Measurements from ENCODE around the gene BTG1.

The BTG1 gene, protein sequence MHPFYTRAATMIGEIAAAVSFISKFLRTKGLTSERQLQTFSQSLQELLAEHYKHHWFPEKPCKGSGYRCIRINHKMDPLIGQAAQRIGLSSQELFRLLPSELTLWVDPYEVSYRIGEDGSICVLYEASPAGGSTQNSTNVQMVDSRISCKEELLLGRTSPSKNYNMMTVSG

DNA sequence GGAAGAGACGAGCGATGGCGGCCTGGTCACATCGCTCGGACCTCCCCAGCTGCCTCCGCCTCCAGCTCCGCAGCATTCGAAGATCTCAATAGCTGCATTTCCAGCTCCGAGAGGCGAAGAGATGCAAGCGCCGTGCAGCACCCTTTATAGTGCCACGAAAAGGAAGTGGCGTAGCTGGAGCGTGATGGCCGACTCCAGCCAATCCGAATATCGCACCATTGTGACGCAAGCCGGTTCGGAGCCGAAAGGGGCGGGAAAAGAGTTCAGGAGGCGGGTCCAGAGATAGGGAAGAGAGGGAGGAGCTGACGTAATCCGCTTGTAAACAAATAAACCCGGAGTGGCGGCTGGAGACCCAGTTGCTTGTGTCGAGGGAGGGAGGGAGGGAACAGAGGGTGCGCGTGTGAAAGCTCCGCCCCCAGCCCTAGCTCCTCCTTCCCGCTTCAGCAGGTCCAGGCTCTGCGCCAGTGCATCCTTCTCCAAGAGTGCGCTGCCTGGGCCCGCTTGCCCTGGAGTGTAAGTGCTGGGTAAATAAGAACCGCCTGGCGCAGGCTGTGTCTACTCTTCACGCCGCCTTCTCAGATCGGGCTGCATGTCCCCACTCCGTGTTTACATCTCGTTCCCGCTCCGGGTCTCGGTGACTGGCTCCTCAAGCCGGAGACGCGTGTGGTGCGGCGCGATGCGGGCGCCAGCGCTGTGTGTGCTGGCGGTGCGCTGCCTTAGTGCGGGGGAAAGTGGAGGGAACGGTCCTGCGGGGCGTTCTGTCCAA, at the start of gene BTG1:
Gene BTG1 (minus strand): TSS at position 116 of the 766 bp plus-strand sequence. CDS start 311 bp downstream, outside the sequence.
- peak; percentile 99 for DNase-seq (ENCODE audit: low spot score)

DNA sequence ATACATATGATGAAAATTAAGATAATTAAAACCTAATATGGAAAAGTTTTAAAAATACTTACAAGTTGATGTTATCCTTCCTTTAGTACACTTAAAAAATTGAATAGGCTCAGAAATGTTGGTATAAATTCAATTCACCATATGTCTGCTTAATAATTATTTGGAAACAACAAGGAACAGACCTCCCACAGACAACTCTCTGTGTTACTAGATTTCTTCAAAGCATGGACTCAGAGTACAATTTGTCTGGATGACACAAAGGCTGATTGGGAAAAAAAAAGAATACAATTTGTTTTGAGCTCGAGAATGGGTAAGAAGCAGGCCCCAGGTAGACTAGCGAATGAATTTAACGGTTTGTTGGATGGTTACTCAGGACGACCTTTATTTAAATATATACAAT, 48.9 kb upstream of the BTG1 start:
- DNase-seq (ENCODE audit: low spot score), result no peak

DNA sequence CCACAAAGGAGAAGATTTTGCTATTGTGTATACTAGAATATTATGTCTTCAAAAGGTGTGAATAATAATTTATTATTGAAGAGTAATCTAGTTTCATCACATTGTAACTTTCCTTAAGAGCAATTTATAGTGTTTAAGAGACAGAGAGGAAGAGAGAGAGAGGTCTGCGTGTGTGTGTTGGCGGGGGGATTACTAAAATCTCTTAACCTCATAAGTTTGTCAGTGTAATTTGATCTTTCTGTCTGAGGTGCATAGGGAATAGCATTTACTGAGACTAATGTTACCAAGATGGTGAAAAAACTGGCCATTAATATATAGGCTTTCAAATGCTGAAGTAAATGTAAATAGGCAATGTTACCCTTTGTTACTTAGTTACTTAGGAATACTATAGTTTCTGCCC, 48.2 kb upstream of the BTG1 start:
- DNase-seq (ENCODE audit: low spot score), result no peak

DNA sequence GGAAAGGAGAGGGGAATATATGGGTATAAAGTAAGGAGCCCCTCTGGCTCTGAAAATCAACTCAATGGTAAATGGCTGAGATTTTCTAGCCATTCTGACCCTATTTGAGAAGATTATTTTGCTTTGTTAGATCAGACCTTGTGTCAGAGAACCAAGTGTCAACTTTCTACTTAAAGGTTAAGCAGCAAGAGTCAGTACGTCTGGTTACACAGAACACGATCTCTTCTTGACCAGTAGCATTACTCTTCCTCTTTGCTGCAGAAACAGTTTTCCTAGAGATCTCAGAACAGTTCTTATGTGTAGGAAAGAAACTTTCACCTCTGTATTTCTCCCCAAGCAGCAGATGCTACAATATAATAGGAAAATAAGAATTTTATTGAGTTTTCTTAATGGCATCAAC, 47.4 kb upstream of the BTG1 start:
- no peak for DNase-seq (ENCODE audit: low spot score)

DNA sequence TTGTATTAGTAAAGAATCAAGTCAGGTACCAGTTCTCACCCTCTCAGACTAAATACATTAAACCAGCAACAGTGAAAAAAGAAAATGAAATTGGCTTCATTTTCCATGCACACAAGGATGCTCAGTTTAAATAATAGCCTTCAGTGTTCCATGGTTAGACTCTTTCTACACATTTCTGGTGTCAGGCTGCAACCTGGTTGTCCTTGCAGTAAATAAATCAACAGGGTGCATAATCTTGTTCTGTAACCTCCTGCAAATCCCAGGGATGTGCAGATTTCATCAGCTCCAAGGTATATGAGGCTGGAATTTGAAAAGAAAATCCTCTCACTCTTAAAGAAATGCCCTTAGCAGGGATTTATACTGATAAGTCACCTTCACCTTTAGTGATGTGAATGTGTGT, 46.7 kb upstream of the BTG1 start:
- DNase-seq (ENCODE audit: low spot score), result no peak

DNA sequence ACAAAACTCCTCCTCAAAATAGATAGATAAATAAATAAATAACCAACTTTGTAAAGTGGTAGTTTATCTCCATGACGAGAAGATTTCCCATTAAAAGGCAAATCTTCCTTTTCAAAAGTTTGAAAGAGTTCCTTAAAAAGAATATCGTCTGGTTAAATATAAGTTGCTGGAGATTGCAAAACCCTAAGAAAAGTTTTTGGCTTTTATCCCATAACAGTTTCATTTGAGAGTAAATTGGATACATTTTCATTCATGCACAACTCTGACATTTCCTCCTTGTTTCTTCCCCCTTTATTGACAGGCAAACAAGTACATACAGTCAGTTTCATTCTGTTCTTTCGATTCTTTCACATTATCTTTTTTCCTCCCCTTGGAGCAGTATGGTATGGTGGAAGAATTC, 45.4 kb upstream of the BTG1 start:
- DNase-seq (ENCODE audit: low spot score), result no peak

DNA sequence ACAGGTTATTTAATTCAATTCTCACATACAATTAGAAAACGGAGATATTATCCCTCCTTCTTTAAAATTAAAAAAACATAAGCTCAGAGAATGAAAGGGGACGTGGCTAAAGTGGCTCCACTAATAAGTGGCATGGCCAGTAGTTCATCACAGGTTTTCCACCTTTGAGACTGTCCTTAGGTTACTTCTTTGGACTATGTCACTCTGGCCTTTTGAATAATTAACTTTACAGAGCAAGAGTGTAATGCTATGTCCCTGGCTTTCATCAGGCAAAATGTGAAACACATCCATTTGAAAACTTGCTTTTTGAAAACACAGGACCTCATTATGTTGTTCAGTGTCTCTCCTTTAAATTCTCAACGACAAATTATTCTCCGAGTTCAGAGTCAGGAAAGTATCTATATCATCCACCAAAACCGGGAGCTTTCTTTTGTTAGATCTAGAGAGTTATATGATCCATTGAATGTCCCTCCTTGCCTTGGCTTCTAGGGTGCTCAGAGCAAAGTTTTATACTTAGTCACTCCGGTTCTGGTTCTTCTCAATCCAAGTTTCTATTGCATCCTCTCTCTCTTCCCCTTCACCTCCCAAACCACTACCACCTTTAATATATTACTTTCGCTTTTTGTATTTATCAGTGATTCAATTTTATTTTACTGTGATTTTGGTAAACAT, 43.0 kb upstream of the BTG1 start:
- no peak for DNase-seq (ENCODE audit: low spot score)

DNA sequence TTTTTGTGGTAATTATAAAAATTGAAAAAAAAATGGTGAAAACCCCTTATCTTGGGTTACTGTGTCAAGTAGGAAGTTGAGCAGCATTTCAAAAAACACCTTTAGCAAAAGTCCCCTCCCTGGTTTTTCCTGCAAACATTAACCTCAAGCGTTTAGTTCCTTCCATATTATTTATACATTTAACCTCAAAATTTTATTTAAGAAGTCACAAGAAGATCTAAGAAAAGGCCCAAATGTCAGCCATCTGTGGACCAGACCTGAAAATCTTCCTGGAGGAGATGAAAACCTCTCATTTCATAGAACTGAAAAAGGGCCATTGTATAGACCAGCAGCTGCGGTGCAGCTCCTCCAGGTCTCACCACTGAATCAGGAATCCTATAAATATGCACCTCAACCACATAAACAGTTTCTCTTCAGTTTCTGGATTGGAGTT, 40.4 kb upstream of the BTG1 start:
- no peak for DNase-seq (ENCODE audit: low spot score)

DNA sequence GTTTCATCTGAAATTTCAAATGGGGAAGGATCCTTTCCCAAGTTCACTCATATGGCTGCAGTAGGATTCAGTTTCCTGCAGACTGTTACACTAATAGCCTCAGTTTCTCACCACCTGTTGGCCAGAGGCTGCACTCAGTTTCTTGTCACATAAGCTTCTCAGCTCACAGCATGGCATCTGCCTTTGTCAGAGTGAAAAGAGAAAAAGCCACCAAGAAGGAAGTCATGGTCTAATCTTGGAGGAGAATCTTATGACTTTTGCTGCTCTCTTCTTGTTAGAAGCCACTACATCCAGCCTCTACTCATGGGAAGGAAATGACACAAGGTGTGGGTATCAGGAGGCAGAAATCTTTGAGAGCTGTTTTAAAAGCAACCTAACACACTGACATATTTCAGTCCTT, 39.4 kb upstream of the BTG1 start:
- DNase-seq (ENCODE audit: low spot score), result no peak

DNA sequence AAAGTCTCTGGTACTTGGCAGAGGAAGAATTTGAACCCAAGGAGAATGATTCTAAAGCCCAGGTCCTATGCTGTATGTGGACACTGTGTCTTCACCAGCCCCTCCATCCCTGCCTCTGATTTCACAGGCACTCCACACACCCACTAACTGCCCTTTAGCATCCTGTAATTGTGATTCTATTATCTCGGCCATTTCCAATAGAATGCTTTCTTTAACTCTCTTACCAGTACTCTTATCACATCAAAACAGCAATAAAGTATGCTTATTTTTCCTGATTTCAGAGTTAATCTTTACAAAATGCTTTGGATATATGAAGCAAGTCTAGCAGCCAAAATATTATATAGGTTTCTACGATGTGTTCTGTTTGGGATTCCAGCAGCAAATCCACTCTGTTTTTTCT, 37.9 kb upstream of the BTG1 start:
- DNase-seq (ENCODE audit: low spot score), result no peak

DNA sequence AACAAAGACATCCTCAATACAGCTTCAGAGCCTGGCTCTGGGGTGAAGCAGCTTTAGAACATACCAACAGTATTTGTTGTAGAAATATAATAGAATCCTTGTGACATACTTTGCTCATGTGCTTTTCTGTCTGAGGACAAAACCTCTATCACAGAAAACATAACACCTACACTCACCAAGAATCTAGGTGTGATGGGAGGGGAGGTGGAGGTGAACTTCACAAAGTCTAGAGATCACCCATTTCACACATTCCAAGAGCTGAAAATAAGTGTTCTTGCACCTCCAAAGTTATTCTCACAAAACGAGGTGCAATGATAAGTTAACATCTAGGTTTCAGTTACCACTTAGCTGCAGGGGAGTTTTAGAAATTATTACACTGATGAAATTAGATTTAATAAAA, 32.7 kb upstream of the BTG1 start:
- no peak for DNase-seq (ENCODE audit: low spot score)

DNA sequence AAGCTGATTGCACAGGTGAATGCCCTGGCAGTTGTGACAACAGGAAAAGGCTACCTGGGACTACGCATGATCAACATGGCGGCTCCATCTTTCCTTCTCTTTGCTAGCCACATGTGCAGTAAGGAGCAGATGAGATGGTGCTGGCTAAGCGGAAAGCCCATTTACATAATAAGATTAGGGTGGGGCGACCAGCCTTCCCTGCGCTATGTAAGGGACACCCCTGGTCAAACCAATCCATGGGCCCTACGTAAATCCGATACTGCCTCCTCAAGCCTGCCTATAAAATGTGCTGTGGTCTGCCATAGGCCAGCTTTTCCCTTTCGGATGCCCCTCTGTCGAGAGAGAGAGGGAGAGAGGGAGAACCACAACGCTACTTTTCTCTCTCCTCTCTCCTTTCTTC, 31.0 kb upstream of the BTG1 start:
- DNase-seq (ENCODE audit: low spot score), result no peak

DNA sequence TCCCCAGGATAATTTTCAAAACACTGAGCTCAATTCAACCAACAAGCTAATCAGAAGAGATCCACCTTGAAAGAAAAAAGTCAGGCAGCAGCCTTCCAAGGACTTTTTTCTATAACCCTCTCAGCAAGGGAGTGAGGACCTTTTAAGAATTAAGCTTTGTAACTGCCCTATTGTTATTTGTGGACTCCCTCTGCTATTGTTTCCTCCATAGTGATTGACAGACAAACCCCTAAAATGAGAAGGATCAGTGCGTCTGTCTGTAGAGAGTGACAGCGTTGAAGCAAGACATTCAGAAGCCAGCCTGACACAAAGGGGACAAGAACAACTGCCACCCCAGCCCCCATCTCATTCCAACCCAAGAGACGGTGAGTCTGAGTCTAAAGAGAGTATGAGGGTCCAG, 30.3 kb upstream of the BTG1 start:
- DNase-seq (ENCODE audit: low spot score), result no peak

DNA sequence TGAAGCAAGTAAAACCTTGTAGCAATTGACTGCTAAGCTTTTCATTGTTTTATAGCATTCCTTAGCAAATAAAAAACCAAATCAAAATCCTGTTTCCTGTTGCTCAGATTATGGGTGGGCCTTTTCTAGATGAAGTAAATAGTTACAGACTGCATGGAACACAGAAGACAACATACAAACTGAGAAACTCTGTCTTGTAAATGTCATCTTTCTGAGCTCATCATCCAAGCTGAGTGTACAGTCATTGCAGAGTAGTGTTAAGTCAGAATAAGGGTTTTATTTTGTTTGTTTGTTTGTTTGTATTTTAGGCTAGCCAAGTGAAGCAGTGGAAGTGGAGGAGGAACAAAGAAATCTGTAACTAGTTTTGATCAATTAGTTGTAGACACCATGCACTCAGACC, 24.4 kb upstream of the BTG1 start:
- no peak for DNase-seq (ENCODE audit: low spot score)

DNA sequence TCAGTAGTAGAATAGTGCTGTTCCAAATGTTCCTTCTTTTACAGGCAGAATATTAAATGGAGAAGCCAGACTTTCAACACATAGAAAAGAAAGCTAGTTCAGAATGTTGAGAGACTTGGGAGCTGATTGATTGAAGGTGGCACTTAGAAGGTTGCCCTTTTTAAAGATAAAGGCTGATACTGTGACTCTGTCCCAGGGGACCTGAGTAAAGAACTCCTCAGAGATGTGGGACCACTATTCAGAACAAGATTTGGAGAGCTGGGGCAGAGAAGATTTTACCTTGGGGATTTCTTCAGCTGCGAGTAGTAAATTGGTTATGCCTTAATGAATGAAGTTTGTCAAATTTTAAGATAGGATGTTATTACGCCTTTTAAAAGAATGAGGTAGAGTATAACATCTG, 21.4 kb upstream of the BTG1 start:
- DNase-seq (ENCODE audit: low spot score), result no peak

DNA sequence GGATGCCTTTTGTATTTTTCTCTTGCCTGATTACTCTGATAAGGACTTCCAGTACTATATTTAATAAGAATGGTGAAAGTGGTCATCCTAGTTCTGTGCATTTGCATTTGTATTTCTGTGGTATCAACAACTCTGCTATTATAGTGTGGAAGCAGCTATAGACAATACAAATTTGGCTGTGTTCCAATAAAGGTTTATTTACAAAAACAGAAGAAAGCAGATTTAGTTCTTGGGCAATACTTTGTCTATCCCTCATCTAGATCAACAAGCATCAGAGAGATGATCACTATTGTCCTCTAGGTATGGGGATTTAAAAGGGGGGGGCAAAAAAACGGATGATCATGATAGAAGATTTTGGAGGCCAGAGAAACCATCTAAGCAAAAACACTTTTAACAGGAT, 19.1 kb upstream of the BTG1 start:
- DNase-seq (ENCODE audit: low spot score), result no peak

DNA sequence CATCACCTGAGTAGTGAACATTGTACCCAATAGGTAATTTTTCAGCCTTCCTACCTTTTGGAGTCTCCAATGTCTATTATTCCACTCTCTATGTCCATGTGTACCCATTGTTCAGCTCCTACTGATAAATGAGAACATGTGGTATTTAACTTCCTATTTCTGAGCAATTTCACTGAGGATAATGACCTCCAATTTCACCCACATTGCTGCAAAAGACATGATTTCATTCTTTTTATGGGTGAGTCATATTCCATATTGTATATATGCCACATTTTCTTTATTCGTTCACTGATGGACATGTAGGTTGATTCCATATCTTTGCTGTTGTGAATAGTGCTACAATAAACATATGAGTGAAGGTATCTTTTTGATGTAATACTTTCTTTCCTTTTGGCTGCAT, 16.4 kb upstream of the BTG1 start:
- DNase-seq (ENCODE audit: low spot score), result no peak

DNA sequence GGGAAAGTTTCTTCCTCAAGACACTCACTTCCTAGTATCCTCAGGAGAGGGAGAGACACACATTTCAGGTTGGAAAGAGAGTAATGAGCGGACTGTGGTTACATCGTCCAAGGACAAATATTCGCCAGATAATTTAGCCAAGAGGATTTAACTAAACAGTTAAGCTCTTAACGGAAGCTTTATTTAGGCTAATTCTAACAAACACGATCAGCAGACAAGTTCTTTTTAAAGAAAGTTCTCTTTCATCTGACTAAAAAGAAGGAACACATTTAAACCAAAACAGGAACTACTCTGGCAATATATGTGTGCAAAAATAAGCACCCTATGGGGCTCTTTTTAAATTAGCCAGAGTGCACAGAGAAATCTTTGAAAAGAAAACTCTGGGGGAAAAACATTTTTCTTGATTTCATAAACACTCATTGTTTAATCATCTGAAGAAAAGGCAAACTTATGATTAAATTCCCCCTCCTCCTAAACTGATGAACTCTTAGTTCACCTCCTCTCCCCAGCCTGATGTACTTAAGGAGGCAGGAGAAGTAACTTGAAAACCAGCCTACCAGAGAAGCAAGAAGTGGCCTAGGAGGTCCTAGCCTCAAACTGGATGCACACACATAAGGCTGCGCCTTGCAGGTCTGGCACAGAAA, 13.3 kb upstream of the BTG1 start:
- DNase-seq (ENCODE audit: low spot score), result no peak

DNA sequence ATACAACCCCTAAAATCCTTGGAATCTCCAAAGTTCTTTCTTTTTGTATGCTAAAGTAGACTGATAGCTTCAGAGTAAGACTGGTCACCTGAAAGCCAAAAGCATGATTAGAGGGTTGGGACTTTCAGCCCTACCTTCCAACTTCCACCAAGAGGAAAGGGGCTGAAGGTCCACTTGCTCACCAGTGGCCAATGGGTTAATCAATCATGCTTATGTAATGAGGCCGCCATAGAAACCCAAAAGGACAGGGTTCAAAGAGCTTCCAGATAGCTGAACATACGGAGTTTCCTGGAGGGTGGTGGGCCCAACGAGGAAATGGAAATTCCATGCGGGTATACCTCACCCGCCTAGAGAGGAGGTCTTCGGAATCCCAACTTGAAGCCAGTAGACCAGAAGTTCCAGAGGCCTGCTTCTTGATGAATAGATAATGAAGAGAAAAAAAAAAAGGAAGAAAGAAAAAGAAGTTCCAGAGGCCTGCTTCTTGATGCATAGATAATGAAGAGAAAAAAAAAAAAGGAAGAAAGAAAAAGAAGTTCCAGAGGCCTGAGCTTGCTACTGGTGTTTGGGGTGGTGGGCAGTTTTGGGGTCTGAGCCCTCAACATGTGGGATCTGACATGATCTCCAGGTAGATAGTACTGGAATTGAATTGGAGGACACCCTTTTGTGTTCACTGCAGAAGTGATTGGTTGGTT, 11.2 kb upstream of the BTG1 start:
- DNase-seq (ENCODE audit: low spot score), result no peak

DNA sequence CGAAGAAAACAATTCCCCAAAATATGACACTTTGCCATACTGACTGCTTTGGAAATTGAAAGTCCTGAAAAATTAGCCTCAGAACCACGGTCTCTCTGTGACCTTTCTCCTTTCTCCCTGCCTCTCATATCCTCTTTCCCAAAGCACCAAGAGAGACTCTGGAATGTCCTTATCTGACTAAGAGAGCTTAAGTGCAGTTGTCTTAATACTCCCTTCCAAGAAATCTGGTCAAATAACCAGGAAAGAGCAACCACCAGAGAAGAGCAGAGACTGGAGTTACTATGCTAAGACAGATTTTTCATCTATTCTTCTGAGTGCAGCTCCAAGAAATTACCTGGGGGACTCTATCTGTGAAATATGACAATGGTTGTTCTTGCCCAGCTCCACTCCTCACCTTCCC, 10.5 kb upstream of the BTG1 start:
- no peak for DNase-seq (ENCODE audit: low spot score)

DNA sequence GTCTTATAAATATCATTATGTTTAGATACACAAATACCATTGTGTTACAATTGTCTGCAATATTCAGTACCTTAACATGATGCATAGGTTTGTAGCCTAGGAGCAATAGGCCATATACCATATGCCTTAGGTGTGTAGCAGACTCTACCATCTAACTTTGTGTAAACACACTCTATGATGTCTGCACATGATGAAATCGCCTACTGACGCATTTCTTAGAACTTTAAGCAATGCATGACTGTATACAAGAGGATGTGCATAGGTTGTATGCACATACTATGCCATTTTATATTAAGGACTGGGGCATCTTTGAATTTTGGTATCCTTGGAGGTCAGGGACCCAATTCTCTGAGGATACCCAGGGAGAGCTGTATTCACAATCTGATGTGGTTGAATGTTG, 10.1 kb upstream of the BTG1 start:
- DNase-seq (ENCODE audit: low spot score), result no peak

DNA sequence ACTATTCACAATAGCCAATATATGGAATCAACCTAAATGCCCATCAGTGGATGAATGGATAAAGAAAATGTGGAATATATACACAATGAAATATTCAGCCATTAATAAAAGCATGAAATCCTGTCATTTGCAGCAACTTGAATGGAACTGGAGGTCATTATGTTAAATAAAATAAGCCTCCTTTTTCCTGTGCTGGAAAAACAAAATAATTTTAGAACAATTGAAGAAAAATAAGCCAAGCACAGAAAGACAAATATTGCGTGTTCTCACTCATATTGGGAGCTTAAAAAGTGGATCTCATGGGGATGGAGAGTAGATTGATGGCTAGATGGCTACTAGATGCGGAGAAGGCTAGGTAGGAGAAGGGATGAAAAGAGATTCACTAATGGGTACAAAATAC, 6.3 kb upstream of the BTG1 start:
- no peak for DNase-seq (ENCODE audit: low spot score)

All from RKO (cell line).